H1 (cell line): Measurements from ENCODE around the gene CTIF. TPM values are rescaled to one million over a fixed set of nuclear protein-coding genes. Genes with fewer than 3 reads are reported as not detected.

Source experiments
- CHD7 ChIP-seq: fragments of 300-600 bp; sonication (generic); IDR thresholded peaks from 2 replicates; pipeline ENCODE4 v1.7.1; 2012; ENCODE audit warnings: low read length, moderate library complexity, mild to moderate bottlenecking, inconsistent platforms; ENCODE audit not compliant: insufficient replicate concordance
- KDM1A ChIP-seq: fragments of 200-600, 300-600 bp; sonication (generic); IDR thresholded peaks from 2 replicates; pipeline ENCODE4 v1.7.1; 2016; ENCODE audit warnings: mild to moderate bottlenecking, low read length, borderline replicate concordance
- PHF8 ChIP-seq: fragments of 200-600 bp; sonication (generic); conservative IDR thresholded peaks from 2 replicates; pipeline ENCODE4 v1.7.1; 2012; ENCODE audit warnings: low read depth, mild to moderate bottlenecking, inconsistent platforms, low read length, moderate library complexity
- RAD21 ChIP-seq, 2 experiments: IDR thresholded peaks in 1 of 2; conservative IDR thresholded peaks in 1 of 2; 2 replicates each; pipeline ENCODE4 v1.6.1; 2011; ENCODE audit warnings: low read depth in 2 of 2, low read length in 2 of 2, improper control_type of control experiment in 1 of 2, inconsistent platforms in 1 of 2, mild to moderate bottlenecking in 1 of 2, moderate library complexity in 1 of 2
- SIN3A ChIP-seq, 2 experiments: IDR thresholded peaks in 1 of 2; conservative IDR thresholded peaks in 1 of 2; 2 replicates each; pipeline ENCODE4 v1.6.1; 2011 to 2012; ENCODE audit warnings: low read length in 2 of 2, improper control_type of control experiment in 1 of 2, low read depth in 1 of 2, mild to moderate bottlenecking in 1 of 2
- polyA plus RNA-seq, 7 experiments: library from polyadenylated mRNA; depleted of rRNA in 3 of 7; stranded (reverse) in 5 of 7; unstranded in 2 of 7; fragments of >200 nt in 5 of 7; fragments of 200-250 nt in 2 of 7; gene quantifications; 1 replicate in 5 of 7; 2 replicates in 1 of 7; 4 replicates in 1 of 7; pipeline versions ENCODE4 v1.2.1 to v1.2.3, GENCODE V29; 2011 to 2013; ENCODE audit warnings: missing spikeins in 2 of 7, mixed read lengths in 2 of 7
- total RNA-seq: library from RNA; stranded (reverse); fragmentation: NEBNext Ultra II Directional; extraction: Animal tissue kit (Norgen Biotek cat#: 25700); gene quantifications from 2 replicates; pipeline ENCODE4 v1.2.1, GENCODE V29; 2021

The CTIF gene
- total and polyA plus RNA-seq, 2 of the 8 experiments (the other 6 are each of a cell fraction or from before 2014, with no cell fraction given): 9.0 to 17.8 TPM

DNA sequence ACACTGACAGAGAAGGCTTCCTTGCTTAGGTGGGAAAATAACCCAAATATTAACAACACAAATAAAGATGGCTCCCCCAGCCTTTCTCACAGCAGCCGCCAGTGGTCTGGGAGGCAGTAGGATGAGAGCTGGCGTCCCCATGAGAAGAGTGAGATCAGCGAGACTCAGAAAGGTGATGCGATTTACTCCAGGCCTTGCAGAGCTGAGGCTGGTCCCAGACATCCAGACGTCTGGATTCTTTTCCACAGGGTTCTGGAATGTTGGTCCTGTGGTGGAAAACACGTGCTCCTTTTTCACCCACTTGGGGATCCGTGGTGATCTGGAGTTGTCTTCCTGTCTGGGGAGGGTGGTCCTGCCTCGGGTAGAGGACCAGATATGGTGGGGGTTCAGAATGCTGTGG lies 190.6 kb downstream of the CTIF start (continued):
- TF ChIP-seq CHD7: no peak
- TF ChIP-seq KDM1A: no peak
- TF ChIP-seq PHF8: no peak
- no peak for TF ChIP-seq SIN3A (conservative IDR thresholded peaks at IDR 0.05 in 1 of 2, IDR thresholded peaks at IDR 0.05 in 1 of 2; ENCODE audit: low read depth in 1 of 2, low read length in 2 of 2)
- TF ChIP-seq RAD21 (IDR thresholded peaks at IDR 0.05 in 1 of 2, conservative IDR thresholded peaks at IDR 0.05 in 1 of 2; ENCODE audit: low read depth in 2 of 2, low read length in 2 of 2): no peak
